ENCODE measurements around the gene DCLK1.

Gene DCLK1

GRCh38 chr13:36126491-36126890, 4.7 kb downstream of the DCLK1 start:
- DNase-seq (ENCODE audit: low read depth in 1 of 2, low spot score in 1 of 2) = no peak

GRCh38 chr13:36125841-36126240, 5.3 kb downstream of the DCLK1 start:
- Histone ChIP-seq H3K27ac (replicated peaks) (no peak overlapping the region), H3K4me3 (replicated peaks; ENCODE audit: insufficient read depth, low read length) (no peak overlapping the region), H3K27me3 (ENCODE audit: insufficient read depth, poor library complexity, severe bottlenecking) (peaks cover 31% of the 10 kb centered on the region)
- DNase-seq (ENCODE audit: low read depth in 1 of 2, low spot score in 1 of 2) = no peak
- no peak for TF ChIP-seq CTCF (IDR thresholded peaks at IDR 0.05; ENCODE audit: insufficient read depth, low read length)
- TF ChIP-seq POLR2AphosphoS5 (IDR thresholded peaks at IDR 0.05; ENCODE audit: low read depth) = no peak
- no peak for TF ChIP-seq GABPA (IDR thresholded peaks at IDR 0.05; ENCODE audit: low read depth)

More at GRCh38 chr13:36126491-36126890, 4.7 kb downstream of the DCLK1 start:
- TF ChIP-seq GABPA (IDR thresholded peaks at IDR 0.05; ENCODE audit: low read depth) = no peak
- no peak for TF ChIP-seq CTCF (IDR thresholded peaks at IDR 0.05; ENCODE audit: insufficient read depth, low read length)
- TF ChIP-seq POLR2AphosphoS5 (IDR thresholded peaks at IDR 0.05; ENCODE audit: low read depth) = no peak
- no peak for TF ChIP-seq SPI1 (IDR thresholded peaks at IDR 0.05; ENCODE audit: borderline replicate concordance, low read depth)
- no peak overlapping the region for H3K4me3 ChIP-seq (replicated peaks; ENCODE audit: insufficient read depth, low read length)
- H3K27ac ChIP-seq (replicated peaks) = no peak overlapping the region
- peaks cover 35% of the 10 kb centered on the region for H3K27me3 ChIP-seq (ENCODE audit: insufficient read depth, poor library complexity, severe bottlenecking)

- no peak for DNase-seq (ENCODE audit: low read depth in 1 of 2, low spot score in 1 of 2)
- Histone ChIP-seq H3K27ac (replicated peaks) (no peak overlapping the region), H3K27me3 (ENCODE audit: insufficient read depth, poor library complexity, severe bottlenecking) (peaks cover 18% of the 10 kb centered on the region), H3K4me3 (replicated peaks; ENCODE audit: insufficient read depth, low read length) (no peak overlapping the region)
- TF ChIP-seq SPI1 (IDR thresholded peaks at IDR 0.05; ENCODE audit: borderline replicate concordance, low read depth) = no peak
- TF ChIP-seq CTCF (IDR thresholded peaks at IDR 0.05; ENCODE audit: insufficient read depth, low read length) = no peak
- no peak for TF ChIP-seq REST (IDR thresholded peaks at IDR 0.05; ENCODE audit: insufficient replicate concordance, low read depth)
- TF ChIP-seq GABPA (IDR thresholded peaks at IDR 0.05; ENCODE audit: low read depth) = no peak
- no peak for TF ChIP-seq POLR2AphosphoS5 (IDR thresholded peaks at IDR 0.05; ENCODE audit: low read depth)
Observed at GRCh38 chr13:36124236-36124822, 6.9 kb downstream of the DCLK1 start.

GRCh38 chr13:36115306-36115705, 15.9 kb downstream of the DCLK1 start:
- Histone ChIP-seq H3K4me3 (replicated peaks; ENCODE audit: insufficient read depth, low read length) (no peak overlapping the region), H3K27me3 (ENCODE audit: insufficient read depth, poor library complexity, severe bottlenecking) (no peaks in the 10 kb centered on the region), H3K27ac (replicated peaks) (no peak overlapping the region)
- DNase-seq (ENCODE audit: low read depth in 1 of 2, low spot score in 1 of 2) = no peak
- TF ChIP-seq CTCF (IDR thresholded peaks at IDR 0.05; ENCODE audit: insufficient read depth, low read length) (no peak), SPI1 (IDR thresholded peaks at IDR 0.05; ENCODE audit: borderline replicate concordance, low read depth) (no peak), REST (IDR thresholded peaks at IDR 0.05; ENCODE audit: insufficient replicate concordance, low read depth) (no peak), GABPA (IDR thresholded peaks at IDR 0.05; ENCODE audit: low read depth) (no peak), POLR2AphosphoS5 (IDR thresholded peaks at IDR 0.05; ENCODE audit: low read depth) (no peak)
